Right renal cortex interstitium (tissue), 3 donors: Measurements from ENCODE around the gene ZKSCAN3. TPM values are rescaled to one million over a fixed set of nuclear protein-coding genes. Genes with fewer than 3 reads are reported as not detected.

Experiments used
- polyA plus RNA-seq, 3 donors: library from polyadenylated mRNA; unstranded; fragments of 120-200 nt; gene quantifications; one replicate each; pipeline ENCODE4 v1.2.1, GENCODE V29; 2013; ENCODE audit not compliant: insufficient read length in 3 of 3

ZKSCAN3 gene
- polyA plus RNA-seq, 3 donors: 9.0 to 10.5 (median 9.8) TPM

Other genes with a start within 250 kb of the ZKSCAN3 start
- gene ZSCAN16, start 225.3 kb upstream of the ZKSCAN3 start, polyA plus RNA-seq: 10 to 100 TPM; 11.2 to 15.0 (median 12.1) TPM
- gene ZKSCAN8, start 208.1 kb upstream of the ZKSCAN3 start, polyA plus RNA-seq: 10 to 100 TPM; 36.8 to 44.7 (median 39.8) TPM
- gene ZSCAN9, start 124.7 kb upstream of the ZKSCAN3 start, polyA plus RNA-seq: 10 to 100 TPM; 28.3 to 34.2 (median 30.5) TPM
- 10 to 100 TPM; 11.9 to 12.9 (median 12.2) TPM for gene ZKSCAN4, start 97.7 kb upstream of the ZKSCAN3 start, polyA plus RNA-seq
- gene NKAPL, start 90.7 kb upstream of the ZKSCAN3 start, polyA plus RNA-seq: 1 to 10 TPM; 2.6 to 2.9 (median 2.7) TPM
- gene ZSCAN26, start 82.8 kb upstream of the ZKSCAN3 start, polyA plus RNA-seq: 10 to 100 TPM; 32.8 to 40.7 (median 35.0) TPM
- 10 to 100 TPM in 1 of 3 donors, 1 to 10 TPM in 2; 9.6 to 10.5 (median 9.8) TPM for gene PGBD1, start 68.4 kb upstream of the ZKSCAN3 start, polyA plus RNA-seq
- gene ZSCAN31, start 13.8 kb upstream of the ZKSCAN3 start, polyA plus RNA-seq: 10 to 100 TPM; 10.7 to 11.9 (median 11.8) TPM
- 10 to 100 TPM; 14.5 to 17.2 (median 15.5) TPM for gene ZSCAN12, start 49.8 kb downstream of the ZKSCAN3 start, polyA plus RNA-seq
- 10 to 100 TPM; 12.4 to 16.6 (median 16.1) TPM for gene ZSCAN23, start 93.5 kb downstream of the ZKSCAN3 start, polyA plus RNA-seq
- not detected for gene GPX6, start 165.8 kb downstream of the ZKSCAN3 start, polyA plus RNA-seq
- not detected for gene GPX5, start 175.9 kb downstream of the ZKSCAN3 start, polyA plus RNA-seq